HG02885 (cell line): ENCODE measurements around the gene GPR35.

ENCODE experiments used
- ATAC-seq: cut with Tn5 transposase; IDR thresholded peaks from one replicate; pipeline ENCODE4 v1.9.1; 2021; ENCODE audit warnings: mild to moderate bottlenecking; ENCODE audit not compliant: unreplicated experiment, poor library complexity

The GPR35 gene

GRCh38 chr2:240588006-240588655 lies 37.1 kb upstream of the GPR35 start:
- ATAC-seq = no peak

GRCh38 chr2:240588669-240589068 lies 36.6 kb upstream of the GPR35 start:
- ATAC-seq = no peak

- ATAC-seq = no peak
Measured at GRCh38 chr2:240589375-240589774, 35.9 kb upstream of the GPR35 start.

GRCh38 chr2:240589850-240590525 lies 35.3 kb upstream of the GPR35 start:
- no peak for ATAC-seq

GRCh38 chr2:240590681-240591111 lies 34.6 kb upstream of the GPR35 start:
- no peak for ATAC-seq

- ATAC-seq = no peak
Measured at GRCh38 chr2:240591226-240591625, 34.1 kb upstream of the GPR35 start.

- ATAC-seq = no peak
Measured at GRCh38 chr2:240591784-240592183, 33.5 kb upstream of the GPR35 start.

GRCh38 chr2:240593026-240593702 lies 32.1 kb upstream of the GPR35 start:
- no peak for ATAC-seq

GRCh38 chr2:240593703-240594451 lies 31.4 kb upstream of the GPR35 start:
- no peak for ATAC-seq

GRCh38 chr2:240594511-240595380 lies 30.5 kb upstream of the GPR35 start:
- ATAC-seq = no peak

GRCh38 chr2:240595381-240596079 lies 29.8 kb upstream of the GPR35 start:
- ATAC-seq = no peak

GRCh38 chr2:240596080-240596460 lies 29.2 kb upstream of the GPR35 start:
- no peak for ATAC-seq

- no peak for ATAC-seq
Measured at GRCh38 chr2:240596491-240596931, 28.8 kb upstream of the GPR35 start.

- ATAC-seq = no peak
Measured at GRCh38 chr2:240597054-240597418, 28.2 kb upstream of the GPR35 start.

- no peak for ATAC-seq
Measured at GRCh38 chr2:240597419-240598181, 27.7 kb upstream of the GPR35 start.

GRCh38 chr2:240598311-240598911 lies 26.9 kb upstream of the GPR35 start:
- ATAC-seq = no peak

GRCh38 chr2:240599141-240599583 lies 26.1 kb upstream of the GPR35 start:
- ATAC-seq = no peak

GRCh38 chr2:240600451-240600961 lies 24.8 kb upstream of the GPR35 start:
- no peak for ATAC-seq
